Measurements from ENCODE around the gene UNC79.

GRCh38 chr14:93476305-93476704, 45.6 kb downstream of the UNC79 start:
- TF ChIP-seq CTCF (IDR thresholded peaks at IDR 0.05) (no peak), EZH2phosphoT487 (IDR thresholded peaks at IDR 0.05) (no peak), EZH2 (IDR thresholded peaks at IDR 0.05) (no peak)
